Smooth muscle cell (in vitro differentiated cells): ENCODE measurements around the gene CLSTN1. TPM values are rescaled to one million over a fixed set of nuclear protein-coding genes. Genes with fewer than 3 reads are reported as not detected.
"Not testable (repeated sequence)": the region's sequence is repeated elsewhere in the genome, so short reads cannot be mapped to it uniquely, and the experiment has no call there.

Experiments
- DNase-seq: peaks from one replicate; lab custom pipeline; 2025; ENCODE audit not compliant: unreplicated experiment; lab: John Stamatoyannopoulos, UW
- H2AFZ ChIP-seq: fragments of 200-600 bp; sonication (generic); 2 replicates; pipeline ENCODE4 v1.6.0; 2016; ENCODE audit warnings: antibody characterized with exemption, low read depth, mild to moderate bottlenecking
- H3F3A ChIP-seq: fragments of 200-600 bp; sonication (generic); 2 replicates; pipeline ENCODE4 v1.6.0; 2017; ENCODE audit warnings: antibody characterized with exemption, low read depth
- H3K27ac ChIP-seq: fragments of 200-600 bp; sonication (generic); 2 replicates; pipeline ENCODE4 v1.5.1; 2016; ENCODE audit warnings: low read depth, mild to moderate bottlenecking
- H3K27me3 ChIP-seq: fragments of 200-600 bp; sonication (generic); 2 replicates; pipeline ENCODE4 v1.6.1; 2016; ENCODE audit warnings: low read depth, mild to moderate bottlenecking
- H3K36me3 ChIP-seq: fragments of 200-600 bp; sonication (generic); 2 replicates; pipeline ENCODE4 v1.5.1; 2016; ENCODE audit warnings: low read depth
- H3K4me1 ChIP-seq: fragments of 200-600 bp; sonication (generic); 2 replicates; pipeline ENCODE4 v1.5.1; 2016; ENCODE audit warnings: low read depth
- H3K4me2 ChIP-seq: fragments of 200-600 bp; sonication (generic); 2 replicates; pipeline ENCODE4 v1.6.0; 2016; ENCODE audit warnings: mild to moderate bottlenecking
- H3K4me3 ChIP-seq: fragments of 200-600 bp; sonication (generic); 2 replicates; pipeline ENCODE4 v1.5.1; 2016; ENCODE audit warnings: mild to moderate bottlenecking
- H3K79me2 ChIP-seq: fragments of 200-600 bp; sonication (generic); 2 replicates; pipeline ENCODE4 v1.6.0; 2016; ENCODE audit warnings: low read depth, mild to moderate bottlenecking
- H3K9ac ChIP-seq: fragments of 200-600 bp; sonication (generic); 2 replicates; pipeline ENCODE4 v1.6.0; 2016; ENCODE audit warnings: low read depth
- H3K9me3 ChIP-seq: fragments of 200-600 bp; sonication (generic); replicated peaks from 2 replicates; pipeline ENCODE4 v1.5.1; 2016; ENCODE audit warnings: low read depth
- H4K20me1 ChIP-seq: fragments of 200-600 bp; sonication (generic); 2 replicates; pipeline ENCODE4 v1.6.0; 2016; ENCODE audit warnings: low read depth
- WGBS: methylation state at CpG from one replicate; pipeline ENCODE4 v1.1.7; 2016; ENCODE audit warnings: low lambda C conversion rate; 5-methylcytosine and 5-hydroxymethylcytosine counted together
- polyA plus RNA-seq: library from polyadenylated mRNA; unstranded; fragments of >200 nt; fragmentation: Nextera tagmentation; extraction: Ambion mirVana; gene quantifications from 2 replicates; pipeline ENCODE4 v1.2.1, GENCODE V29; 2016
- total RNA-seq: library from RNA; depleted of rRNA; stranded (reverse); fragments of >200 nt; gene quantifications from 2 replicates; pipeline ENCODE4 v1.2.3, GENCODE V29; 2014
- TF ChIP-seq, protein P1 (sequence below): fragments of 200-600 bp; sonication (generic); IDR thresholded peaks from 2 replicates; pipeline ENCODE4 v1.5.1; 2017; ENCODE audit warnings: borderline replicate concordance, mild to moderate bottlenecking, antibody characterized with exemption; ENCODE audit not compliant: insufficient read depth, poor library complexity, severe bottlenecking

CLSTN1 gene
- total and polyA plus RNA-seq, 2 experiments from 2014 or later, result 51.3 to 83.5 TPM

DNA sequence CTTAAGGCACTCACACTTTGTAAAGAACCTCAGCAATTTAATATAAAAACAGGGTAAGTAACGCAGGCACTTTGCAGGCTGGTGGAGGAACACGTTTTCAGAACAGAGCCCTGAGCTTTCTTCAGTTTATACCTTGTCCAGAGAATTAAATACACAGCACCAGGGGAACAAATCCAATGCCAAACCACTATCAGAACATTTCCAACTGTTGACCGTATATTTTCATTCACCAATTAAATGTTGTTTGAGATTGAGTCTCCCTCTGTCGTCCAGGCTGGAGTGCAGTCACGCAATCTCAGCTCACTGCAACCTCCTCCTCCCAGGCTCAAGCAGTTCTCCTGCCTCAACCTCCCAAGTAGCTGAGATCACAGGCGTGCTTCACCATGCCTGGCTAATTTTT lies 29.7 kb downstream of the CLSTN1 start:
- no peaks in the 10 kb centered on the region for H3K27me3 ChIP-seq
- no peak overlapping the region for H2AFZ ChIP-seq
- peaks cover 99% of the 10 kb centered on the region for H4K20me1 ChIP-seq
- H3K27ac ChIP-seq, result no peak overlapping the region
- H3K4me2 ChIP-seq, result no peak overlapping the region
- no peaks in the 10 kb centered on the region for H3K36me3 ChIP-seq
- no peaks in the 10 kb centered on the region for H3F3A ChIP-seq
- H3K4me3 ChIP-seq, result no peak overlapping the region
- 90% methylated on average over 6 of the region's 6 CpGs for WGBS
- no peak overlapping the region for H3K9ac ChIP-seq
- H3K9me3 ChIP-seq, result no peaks in the 10 kb centered on the region
- peaks cover 7% of the 10 kb centered on the region for H3K4me1 ChIP-seq
- TF ChIP-seq, protein P1, sequence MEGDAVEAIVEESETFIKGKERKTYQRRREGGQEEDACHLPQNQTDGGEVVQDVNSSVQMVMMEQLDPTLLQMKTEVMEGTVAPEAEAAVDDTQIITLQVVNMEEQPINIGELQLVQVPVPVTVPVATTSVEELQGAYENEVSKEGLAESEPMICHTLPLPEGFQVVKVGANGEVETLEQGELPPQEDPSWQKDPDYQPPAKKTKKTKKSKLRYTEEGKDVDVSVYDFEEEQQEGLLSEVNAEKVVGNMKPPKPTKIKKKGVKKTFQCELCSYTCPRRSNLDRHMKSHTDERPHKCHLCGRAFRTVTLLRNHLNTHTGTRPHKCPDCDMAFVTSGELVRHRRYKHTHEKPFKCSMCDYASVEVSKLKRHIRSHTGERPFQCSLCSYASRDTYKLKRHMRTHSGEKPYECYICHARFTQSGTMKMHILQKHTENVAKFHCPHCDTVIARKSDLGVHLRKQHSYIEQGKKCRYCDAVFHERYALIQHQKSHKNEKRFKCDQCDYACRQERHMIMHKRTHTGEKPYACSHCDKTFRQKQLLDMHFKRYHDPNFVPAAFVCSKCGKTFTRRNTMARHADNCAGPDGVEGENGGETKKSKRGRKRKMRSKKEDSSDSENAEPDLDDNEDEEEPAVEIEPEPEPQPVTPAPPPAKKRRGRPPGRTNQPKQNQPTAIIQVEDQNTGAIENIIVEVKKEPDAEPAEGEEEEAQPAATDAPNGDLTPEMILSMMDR, result no peak
- DNase-seq, result no peak
- H3K79me2 ChIP-seq, result peaks cover 68% of the 10 kb centered on the region

DNA sequence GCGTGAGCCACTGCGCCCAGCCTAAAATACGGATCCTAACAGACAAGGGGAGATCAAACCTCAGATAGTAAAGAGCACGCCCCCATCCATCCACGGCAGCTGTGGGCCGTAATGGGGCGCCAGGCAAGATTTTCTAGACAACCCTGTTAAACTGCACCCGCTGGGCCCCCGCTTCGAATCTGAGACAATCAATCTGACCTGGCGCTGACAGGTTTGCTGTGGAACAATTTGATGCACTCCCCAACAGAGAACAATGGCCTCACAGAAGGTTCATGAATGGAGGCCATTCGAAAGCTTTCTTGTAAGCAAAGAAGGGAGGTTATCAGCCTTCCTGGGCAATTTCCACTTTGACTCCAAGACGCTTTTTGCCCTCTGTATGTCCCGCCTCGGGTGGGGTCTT lies 30.5 kb downstream of the CLSTN1 start:
- Histone ChIP-seq H3K27ac (no peak overlapping the region), H3K4me1 (peaks cover 2% of the 10 kb centered on the region), H3K36me3 (no peaks in the 10 kb centered on the region), H3K4me2 (no peak overlapping the region), H3K9ac (no peak overlapping the region), H3K79me2 (peaks cover 75% of the 10 kb centered on the region), H3K27me3 (no peaks in the 10 kb centered on the region), H4K20me1 (peaks cover 97% of the 10 kb centered on the region), H3K9me3 (no peaks in the 10 kb centered on the region), H2AFZ (no peak overlapping the region), H3K4me3 (no peak overlapping the region), H3F3A (no peaks in the 10 kb centered on the region)
- WGBS, result 84% methylated on average over 15 of the region's 15 CpGs
- DNase-seq, result no peak
- TF ChIP-seq, protein P1, result no peak

DNA sequence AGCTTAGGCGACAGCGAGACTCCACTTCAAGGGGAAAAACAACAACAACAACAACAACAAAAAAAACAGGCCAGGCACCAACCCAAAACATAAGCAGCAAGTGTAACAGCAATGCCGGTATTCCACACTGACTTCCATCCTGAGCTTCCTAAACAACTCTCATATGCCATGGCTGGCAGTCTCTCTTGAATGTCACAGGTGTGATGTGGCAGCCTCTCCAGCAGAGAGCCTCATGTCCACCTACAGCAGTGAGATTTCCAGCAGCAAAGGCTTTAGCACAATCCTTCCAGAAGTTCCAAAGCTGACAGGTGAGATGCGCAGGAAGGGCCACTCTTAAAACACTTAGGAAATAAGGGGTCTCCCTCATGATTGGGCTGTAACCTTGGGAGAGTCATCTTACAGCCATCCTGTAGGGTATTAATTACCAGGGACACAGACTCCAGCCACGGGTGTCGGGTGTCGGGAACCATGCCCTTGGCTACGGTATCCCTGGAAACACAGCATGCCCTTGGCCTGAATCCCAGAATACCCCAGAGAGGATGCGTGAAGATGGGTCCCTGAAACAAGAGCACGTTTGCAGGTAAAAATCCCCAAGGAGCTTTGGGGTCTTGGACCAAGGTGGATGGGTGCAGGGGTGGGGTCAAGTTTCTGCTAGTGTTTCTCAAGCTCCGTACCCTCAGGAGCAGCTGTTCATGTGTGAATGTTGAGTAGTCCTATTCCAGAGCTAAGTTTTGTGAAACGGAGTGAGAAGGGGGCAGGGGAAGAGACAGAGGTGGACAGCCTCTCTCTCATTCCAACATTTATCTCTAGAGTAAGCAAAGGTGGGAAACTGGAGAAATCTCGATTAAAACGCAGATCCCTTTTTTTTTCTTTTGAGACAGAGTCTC lies 31.4 kb downstream of the CLSTN1 start:
- peaks cover 97% of the 10 kb centered on the region for H4K20me1 ChIP-seq
- H3K79me2 ChIP-seq, result peaks cover 78% of the 10 kb centered on the region
- TF ChIP-seq, protein P1, result no peak
- H3F3A ChIP-seq, result no peaks in the 10 kb centered on the region
- no peaks in the 10 kb centered on the region for H3K27me3 ChIP-seq
- H3K4me3 ChIP-seq, result no peak overlapping the region
- H2AFZ ChIP-seq, result no peak overlapping the region
- H3K27ac ChIP-seq, result no peak overlapping the region
- no peaks in the 10 kb centered on the region for H3K36me3 ChIP-seq
- no peaks in the 10 kb centered on the region for H3K9me3 ChIP-seq
- DNase-seq, result no peak
- no peak overlapping the region for H3K9ac ChIP-seq
- H3K4me2 ChIP-seq, result no peak overlapping the region
- no peaks in the 10 kb centered on the region for H3K4me1 ChIP-seq
- WGBS, result 77% methylated on average over 14 of the region's 14 CpGs

DNA sequence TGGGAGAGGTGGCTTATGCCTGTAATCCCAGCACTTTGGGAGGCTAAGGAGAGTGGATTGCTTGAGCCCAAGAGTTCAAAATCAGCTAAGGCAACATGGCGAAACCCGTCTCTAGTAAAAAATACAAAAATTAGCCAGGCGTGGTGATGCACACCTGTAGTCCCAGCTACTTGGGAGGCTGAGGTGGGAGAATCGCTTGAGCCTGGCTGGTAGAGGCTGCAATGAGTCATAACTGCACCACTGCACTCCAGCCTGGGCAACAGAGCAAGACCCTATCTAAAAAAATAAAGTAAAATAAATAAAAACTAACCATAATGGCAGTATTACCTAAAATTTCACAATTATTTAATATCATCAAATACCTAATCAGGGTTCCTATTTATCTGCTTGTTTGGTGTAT lies 34.1 kb downstream of the CLSTN1 start:
- not testable (repeated sequence) for DNase-seq, H3K4me3 ChIP-seq, H3K4me2 ChIP-seq, H3F3A ChIP-seq, H3K9ac ChIP-seq, H2AFZ ChIP-seq, H3K36me3 ChIP-seq, H3K9me3 ChIP-seq, H3K4me1 ChIP-seq, H3K27me3 ChIP-seq, H3K27ac ChIP-seq
- H3K79me2 ChIP-seq, result peaks cover 61% of the 10 kb centered on the region
- H4K20me1 ChIP-seq, result peaks cover 97% of the 10 kb centered on the region
- 97% methylated on average over 4 of the region's 4 CpGs for WGBS
